Activated CD8-positive, alpha-beta memory T cell treated with anti-CD3 and anti-CD28 coated beads, Interleukin-2, amount 50 U/mL, for 1 hour (primary cell): ENCODE results near the gene CAMK2B.
"Not testable (repeated sequence)": the region's sequence is repeated elsewhere in the genome, so short reads cannot be mapped to it uniquely, and the experiment has no call there.

Experiments
- DNase-seq: peaks from one replicate; pipeline ENCODE4 v3.0.0-alpha.2; 2020; ENCODE audit errors: extremely low read depth

The CAMK2B gene

DNA sequence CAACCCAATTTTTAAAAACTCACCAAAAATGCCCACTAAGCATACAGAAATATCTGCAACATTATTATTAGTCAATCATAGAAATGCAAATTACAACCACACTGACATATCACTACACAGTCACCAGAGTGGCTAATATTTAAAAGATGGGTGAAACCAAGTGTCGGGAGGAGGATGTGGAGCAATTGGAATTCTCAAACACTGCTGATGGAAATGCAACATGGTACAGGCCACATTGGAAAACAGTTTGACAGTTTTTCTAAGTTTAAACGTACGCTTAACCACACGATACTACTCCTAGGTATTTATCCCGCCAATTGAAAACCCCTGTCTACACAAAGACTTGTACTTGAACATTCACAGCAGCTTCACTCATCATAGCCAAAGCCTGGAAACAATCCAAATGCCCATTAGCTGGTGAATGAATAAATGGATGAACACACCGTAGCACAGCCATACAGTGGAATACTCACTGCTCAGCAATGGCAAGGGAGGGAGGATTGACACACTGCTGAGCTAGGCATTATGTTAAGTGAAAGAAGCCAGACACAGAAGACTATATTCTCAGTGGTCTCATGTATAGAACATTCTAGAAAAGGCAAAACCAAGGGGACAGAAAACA lies 152.5 kb downstream of the CAMK2B start:
- DNase-seq: no peak

DNA sequence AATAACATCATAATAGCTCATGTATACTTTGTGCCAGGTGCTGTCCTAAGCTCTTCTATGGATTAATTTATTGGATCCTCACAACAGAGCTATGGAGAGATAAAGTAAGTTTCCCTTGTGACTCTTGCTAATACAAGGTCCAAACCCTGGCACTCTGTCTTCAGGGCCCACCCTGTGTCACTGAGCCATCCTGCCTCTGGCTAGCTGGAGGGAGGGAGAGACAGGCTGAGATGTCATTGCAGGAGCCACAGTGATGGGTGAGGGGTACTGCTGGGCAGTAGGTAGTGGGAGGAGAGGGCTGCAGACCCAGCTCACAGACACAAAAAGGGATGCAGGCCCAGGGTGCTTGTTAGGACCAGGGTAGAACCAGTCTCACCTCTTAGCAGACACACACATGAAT lies 153.0 kb downstream of the CAMK2B start:
- DNase-seq: no peak

- not testable (repeated sequence) for DNase-seq
Measured at GRCh38 chr7:44171901-44172300, 153.5 kb downstream of the CAMK2B start.

GRCh38 chr7:44167920-44168319 lies 157.5 kb downstream of the CAMK2B start:
- DNase-seq: no peak
